Liver (tissue), 9 donors: ENCODE data around the gene TM7SF2. TPM values are rescaled to one million over a fixed set of nuclear protein-coding genes. Genes with fewer than 3 reads are reported as not detected.

ENCODE experiments used
- DNase-seq: peaks from one replicate; pipeline ENCODE4 v3.0.0-alpha.2; 2017; ENCODE audit warnings: low spot score
- H3K27ac ChIP-seq, 2 donors: one replicate each; pipeline ENCODE4 v1.7.0; 2013; ENCODE audit warnings: inconsistent platforms in 2 of 2, low read length in 2 of 2, control low read depth in 1 of 2, low read depth in 1 of 2, mild to moderate bottlenecking in 1 of 2
- H3K27me3 ChIP-seq, 4 donors: one replicate each; pipeline versions ENCODE4 v1.6.1 to v1.7.0; 2013; ENCODE audit warnings: low read length in 3 of 4, inconsistent platforms in 1 of 4, mild to moderate bottlenecking in 1 of 4, moderate library complexity in 1 of 4; ENCODE audit not compliant: control insufficient read depth in 4 of 4, insufficient read depth in 4 of 4
- H3K36me3 ChIP-seq, 4 donors: one replicate each; pipeline versions ENCODE4 v1.6.1 to v1.7.0; 2013; ENCODE audit warnings: low read length in 3 of 4, mild to moderate bottlenecking in 3 of 4, low read depth in 1 of 4, moderate library complexity in 1 of 4; ENCODE audit not compliant: control insufficient read depth in 4 of 4, insufficient read depth in 3 of 4
- H3K4me1 ChIP-seq, 4 donors: one replicate each; pipeline versions ENCODE4 v1.6.1 to v1.7.0; 2013; ENCODE audit warnings: low read length in 3 of 4, mild to moderate bottlenecking in 3 of 4, moderate library complexity in 1 of 4; ENCODE audit not compliant: control insufficient read depth in 4 of 4, insufficient read depth in 4 of 4
- H3K4me3 ChIP-seq, 3 donors: one replicate each; pipeline versions ENCODE4 v1.6.1 to v1.7.0; 2013; ENCODE audit warnings: low read length in 3 of 3, control low read depth in 1 of 3, low read depth in 1 of 3, mild to moderate bottlenecking in 1 of 3
- H3K9ac ChIP-seq, 2 donors: one replicate each; pipeline ENCODE4 v1.7.0; 2013; ENCODE audit warnings: low read length in 2 of 2, mild to moderate bottlenecking in 2 of 2, moderate library complexity in 2 of 2, control low read depth in 1 of 2, low read depth in 1 of 2
- H3K9me3 ChIP-seq, 4 donors: one replicate each; pipeline versions ENCODE4 v1.6.1 to v1.7.0; 2013; ENCODE audit warnings: low read length in 3 of 4; ENCODE audit not compliant: control insufficient read depth in 4 of 4
- ATF3 ChIP-seq: IDR thresholded peaks from 2 replicates; pipeline ENCODE4 v1.6.1; 2016; ENCODE audit warnings: antibody characterized with exemption
- CTCF ChIP-seq: fragments of 150-350 bp; IDR thresholded peaks from 2 replicates; pipeline ENCODE4 v1.5.1; 2017; ENCODE audit warnings: improper control_type of control experiment, low read depth, low read length; ENCODE audit not compliant: missing input control
- EGR1 ChIP-seq, 2 donors: IDR thresholded peaks; 2 replicates each; pipeline ENCODE4 v1.6.1; 2016 to 2018; ENCODE audit warnings: antibody characterized with exemption in 2 of 2, low read depth in 2 of 2
- FOXA1 ChIP-seq: IDR thresholded peaks from 2 replicates; pipeline ENCODE4 v1.6.1; 2016; ENCODE audit warnings: antibody characterized with exemption
- FOXA2 ChIP-seq: IDR thresholded peaks from 2 replicates; pipeline ENCODE4 v1.6.1; 2016; ENCODE audit warnings: antibody characterized with exemption
- GABPA ChIP-seq, 2 donors: IDR thresholded peaks in 1 of 2; conservative IDR thresholded peaks in 1 of 2; 2 replicates each; pipeline ENCODE4 v1.6.1; 2016; ENCODE audit warnings: antibody characterized with exemption in 2 of 2, mild to moderate bottlenecking in 1 of 2, moderate library complexity in 1 of 2
- HNF4A ChIP-seq, 2 donors: conservative IDR thresholded peaks; 2 replicates each; pipeline ENCODE4 v1.6.1; 2016; ENCODE audit warnings: antibody characterized with exemption in 2 of 2, mild to moderate bottlenecking in 2 of 2
- HNF4G ChIP-seq: IDR thresholded peaks from 2 replicates; pipeline ENCODE4 v1.6.1; 2016; ENCODE audit warnings: antibody characterized with exemption
- JUND ChIP-seq, 2 donors: IDR thresholded peaks; 2 replicates each; pipeline ENCODE4 v1.6.1; 2016; ENCODE audit warnings: antibody characterized with exemption in 2 of 2
- NR2F2 ChIP-seq: IDR thresholded peaks from 2 replicates; pipeline ENCODE4 v1.6.1; 2016; ENCODE audit warnings: antibody characterized with exemption
- RAD21 ChIP-seq, 2 donors: IDR thresholded peaks; 2 replicates each; pipeline ENCODE4 v1.6.1; 2016; ENCODE audit warnings: antibody characterized with exemption in 2 of 2, mild to moderate bottlenecking in 2 of 2
- REST ChIP-seq: IDR thresholded peaks from 2 replicates; pipeline ENCODE4 v1.6.1; 2016; ENCODE audit warnings: antibody characterized with exemption, mild to moderate bottlenecking
- TAF1 ChIP-seq: conservative IDR thresholded peaks from 2 replicates; pipeline ENCODE4 v1.6.1; 2016; ENCODE audit warnings: antibody characterized with exemption, mild to moderate bottlenecking
- YY1 ChIP-seq: IDR thresholded peaks from 2 replicates; pipeline ENCODE4 v1.6.1; 2016; ENCODE audit warnings: antibody characterized with exemption, mild to moderate bottlenecking
- WGBS: extraction: QIAGEN DNeasy Blood & Tissue Kit; methylation state at CpG from one replicate; pipeline ENCODE4 v1.1.7; 2013; 5-methylcytosine and 5-hydroxymethylcytosine counted together
- polyA plus RNA-seq, 2 donors: library from polyadenylated mRNA; stranded (reverse) in 1 of 2; unstranded in 1 of 2; fragments of 200-250 nt in 1 of 2; fragments of >200 nt in 1 of 2; fragmentation: Nextera tagmentation in 1 of 2; extraction: Ambion mirVana in 1 of 2; gene quantifications; one replicate each; pipeline versions ENCODE4 v1.2.1 to v1.2.3, GENCODE V29; 2013 to 2015
- total RNA-seq, 2 donors: library from RNA; depleted of rRNA; stranded (reverse); fragments of >200 nt; gene quantifications; one replicate each; pipeline ENCODE4 v1.2.3, GENCODE V29; 2014
- donor health status: healthy.
- donor health status: healthy.
- donor health status: healthy.
- donor health status: healthy.
- donor health status: healthy.

The TM7SF2 gene
- total and polyA plus RNA-seq, 4 donors = 39.0 to 337 (median 89.1) TPM

- Histone ChIP-seq H3K4me3 (no peak overlapping the region), H3K27me3 (no peaks in the 10 kb centered on the region), H3K9ac (no peak overlapping the region), H3K36me3 (peaks cover 3 to 13% (median 8%) of the 10 kb centered on the region in 4 donors), H3K27ac (no peak overlapping the region), H3K4me1 (peaks cover 13 to 40% (median 28%) of the 10 kb centered on the region in 4 donors), H3K9me3 (no peaks in the 10 kb centered on the region)
- WGBS = 96% methylated on average over 15 of the region's 15 CpGs
- no peak for DNase-seq
- TF ChIP-seq HNF4G = no peak
- no peak for TF ChIP-seq CTCF
- TF ChIP-seq ATF3 = no peak
Measured at GRCh38 chr11:65107078-65107477, 4.6 kb upstream of the TM7SF2 start.

GRCh38 chr11:65107751-65108468 lies 3.8 kb upstream of the TM7SF2 start:
- Histone ChIP-seq H3K27ac (no peak overlapping the region), H3K9ac (no peak overlapping the region), H3K4me1 (peaks cover 11 to 39% (median 26%) of the 10 kb centered on the region in 4 donors), H3K4me3 (no peak overlapping the region), H3K9me3 (no peaks in the 10 kb centered on the region), H3K36me3 (peaks cover 3 to 13% (median 8%) of the 10 kb centered on the region in 4 donors), H3K27me3 (no peaks in the 10 kb centered on the region)
- DNase-seq = no peak
- 96% methylated on average over 52 of the region's 52 CpGs for WGBS
- TF ChIP-seq RAD21 (IDR thresholded peaks at IDR 0.05) (no peak), CTCF (no peak), NR2F2 (no peak), EGR1 (IDR thresholded peaks at IDR 0.05; ENCODE audit: low read depth in 2 of 2) (no peak), REST (no peak), HNF4A (conservative IDR thresholded peaks at IDR 0.05) (no peak), JUND (IDR thresholded peaks at IDR 0.05) (no peak), YY1 (no peak), FOXA1 (no peak), GABPA (IDR thresholded peaks at IDR 0.05 in 1 of 2, conservative IDR thresholded peaks at IDR 0.05 in 1 of 2) (no peak), TAF1 (no peak), FOXA2 (no peak)
